Transverse colon (tissue), 4 donors: ENCODE data around the gene ALOX15B. TPM values are rescaled to one million over a fixed set of nuclear protein-coding genes. Genes with fewer than 3 reads are reported as not detected.

Experiments used
- DNase-seq: peaks from one replicate; pipeline ENCODE4 v3.0.0-alpha.2; 2019
- H3K27ac ChIP-seq, 4 donors: fragments of 200-600 bp; sonication (generic); 2 replicates each; pipeline ENCODE4 v1.5.1; 2016 to 2018; ENCODE audit warnings: inconsistent platforms in 4 of 4
- H3K27me3 ChIP-seq: fragments of 200-600 bp; sonication (generic); 2 replicates; pipeline ENCODE4 v1.5.1; 2017; ENCODE audit warnings: inconsistent platforms
- H3K36me3 ChIP-seq, 4 donors: fragments of 200-600 bp; sonication (generic); 2 replicates each; pipeline ENCODE4 v1.5.1; 2017 to 2019; ENCODE audit warnings: inconsistent platforms in 4 of 4
- H3K4me1 ChIP-seq, 4 donors: fragments of 200-600 bp; sonication (generic); 2 replicates each; pipeline ENCODE4 v1.5.1; 2017 to 2020; ENCODE audit warnings: inconsistent platforms in 4 of 4
- H3K4me3 ChIP-seq, 4 donors: fragments of 200-600 bp; sonication (generic); 1 replicate in 1 of 4; 2 replicates in 3 of 4; pipeline versions ENCODE4 v1.5.1 to v1.6.1; 2017 to 2019; ENCODE audit warnings: inconsistent platforms in 4 of 4
- H3K9me3 ChIP-seq, 2 donors: fragments of 200-600 bp; sonication (generic); 2 replicates each; pipeline ENCODE4 v1.5.1; 2017 to 2019; ENCODE audit warnings: inconsistent platforms in 2 of 2
- CTCF ChIP-seq, 5 experiments: fragments of 200-600 bp in 3 of 5; fragments of 450-650 bp in 2 of 5; sonication (generic) in 3 of 5; IDR thresholded peaks; 1 replicate in 2 of 5; 2 replicates in 3 of 5; pipeline ENCODE4 v1.5.1; 2016 to 2017; ENCODE audit warnings: antibody characterized with exemption in 5 of 5, inconsistent platforms in 3 of 5, mild to moderate bottlenecking in 2 of 5, moderate library complexity in 1 of 5
- EP300 ChIP-seq: sonication (generic); formaldehyde crosslinking; IDR thresholded peaks from one replicate; pipeline ENCODE4 v1.6.1; 2017; ENCODE audit warnings: antibody characterized with exemption, low read depth
- POLR2A ChIP-seq: fragments of 450-650 bp; IDR thresholded peaks from one replicate; pipeline ENCODE4 v1.6.1; 2016; ENCODE audit warnings: antibody characterized with exemption, mild to moderate bottlenecking, moderate library complexity
- POLR2AphosphoS5 ChIP-seq, 3 donors: sonication (generic); formaldehyde crosslinking; IDR thresholded peaks; one replicate each; pipeline ENCODE4 v1.6.1; 2016; ENCODE audit warnings: antibody characterized with exemption in 3 of 3
- WGBS, 2 donors: methylation state at CpG; one replicate each; pipeline ENCODE4 v1.1.5; 2018; ENCODE audit warnings: low coverage in 1 of 2; 5-methylcytosine and 5-hydroxymethylcytosine counted together
- in situ Hi-C, 4 donors: fragments of 200-750 bp; cut with MboI; loops; one replicate each; pipeline versions ENCODE4 v1.15.0 to v1.15.1; 2017; ENCODE audit warnings: low sequenced_read_pairs in 3 of 4, low pct_ligation_motif_present in 1 of 4, low pct_unique_long_range_greater_than_20kb in 1 of 4
- intact Hi-C: fragments of 100-400 bp; cut with DNase I; formaldehyde crosslinking; loops from one replicate; pipeline ENCODE4 v1.15.1; 2023; ENCODE audit warnings: low total_unique reads
- total RNA-seq, 4 donors: library from RNA; depleted of rRNA; stranded (reverse); fragments of >200 nt; gene quantifications; one replicate each; pipeline ENCODE4 v1.1.0, GENCODE V29; 2016

ALOX15B gene
- total RNA-seq, 4 donors from 2014 or later: 3.3 to 44.4 (median 5.4) TPM

GRCh38 chr17:8066841-8067775 is 28.2 kb downstream of the ALOX15B start:
- H3K36me3 ChIP-seq: no peaks in the 10 kb centered on the region
- intact Hi-C loops: no loop called here
- H3K27me3 ChIP-seq: peaks cover 39% of the 10 kb centered on the region
- TF ChIP-seq POLR2A (no peak), POLR2AphosphoS5 (IDR thresholded peaks at IDR 0.05) (no peak), CTCF (IDR thresholded peaks at IDR 0.05) (no peak), EP300 (no peak)
- DNase-seq: no peak
- peaks cover 5 to 29% (median 26%) of the 10 kb centered on the region in 4 donors for H3K4me1 ChIP-seq
- no peak overlapping the region for H3K4me3 ChIP-seq
- no peaks in the 10 kb centered on the region for H3K9me3 ChIP-seq
- H3K27ac ChIP-seq: no peak overlapping the region
- in situ Hi-C loops: loop anchor here in 1 of 4 donors (10.0 kb wide), 1 partner anchor 48 kb away; the partner anchor contains the start of gene ALOXE3
- 78% methylated on average over 15 of the region's 15 CpGs; no CpG with 5 or more reads in 1 of the 2 donors for WGBS, 2 donors

DNA sequence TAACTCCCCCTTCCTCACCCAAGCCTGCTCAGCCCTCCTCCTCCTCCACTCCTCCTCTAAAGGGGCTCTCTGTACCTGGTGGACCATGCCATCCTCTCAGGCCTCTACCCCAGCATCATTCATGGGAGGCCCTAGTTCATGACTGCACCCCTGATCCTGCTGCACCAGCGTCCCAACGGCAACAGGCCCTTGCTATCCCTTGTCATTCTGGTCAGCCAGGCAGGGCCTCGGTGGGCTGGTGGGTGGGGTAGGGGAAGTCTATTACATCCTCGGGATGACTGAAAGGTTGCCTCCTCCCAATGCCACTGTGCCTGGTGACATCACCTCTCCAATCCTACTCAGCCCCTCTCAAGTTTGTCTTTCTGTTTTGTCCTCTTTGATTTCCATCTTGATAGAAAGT is 28.9 kb downstream of the ALOX15B start:
- H3K4me1 ChIP-seq: peaks cover 10 to 30% (median 25%) of the 10 kb centered on the region in 4 donors
- DNase-seq: no peak
- H3K4me3 ChIP-seq: no peak overlapping the region
- WGBS, 2 donors: 40 to 51% methylated on average over 2 to 4 of the region's 4 CpGs
- TF ChIP-seq EP300: no peak
- no peak for TF ChIP-seq POLR2A
- TF ChIP-seq CTCF (IDR thresholded peaks at IDR 0.05): no peak
- intact Hi-C loops: no loop called here
- H3K27ac ChIP-seq: peak overlapping the region in 1 of 4 donors; percentile 88
- peaks cover 38% of the 10 kb centered on the region for H3K27me3 ChIP-seq
- in situ Hi-C loops: loop anchor here in 1 of 4 donors (10.0 kb wide), 1 partner anchor 47 kb away; the partner anchor contains the start of gene ALOXE3
- H3K36me3 ChIP-seq: no peaks in the 10 kb centered on the region
- H3K9me3 ChIP-seq: no peaks in the 10 kb centered on the region

GRCh38 chr17:8068736-8069586 is 30.1 kb downstream of the ALOX15B start:
- Histone ChIP-seq H3K27ac (peak overlapping the region; percentile 78 to 88 (median 80)), H3K36me3 (no peaks in the 10 kb centered on the region), H3K9me3 (no peaks in the 10 kb centered on the region), H3K4me1 (peaks cover 14 to 42% (median 34%) of the 10 kb centered on the region in 4 donors), H3K4me3 (no peak overlapping the region), H3K27me3 (peaks cover 39% of the 10 kb centered on the region)
- WGBS, 2 donors: 40 to 56% methylated on average over 3 to 9 of the region's 9 CpGs
- intact Hi-C loops (no loop called here), in situ Hi-C loops (loop anchor here in 1 of 4 donors (10.0 kb wide), 1 partner anchor 46 kb away; the partner anchor contains the start of gene ALOXE3)
- no peak for TF ChIP-seq POLR2AphosphoS5 (IDR thresholded peaks at IDR 0.05)
- TF ChIP-seq POLR2A: no peak
- no peak for TF ChIP-seq EP300
- TF ChIP-seq CTCF (IDR thresholded peaks at IDR 0.05): no peak
- peak; percentile 68 for DNase-seq

DNA sequence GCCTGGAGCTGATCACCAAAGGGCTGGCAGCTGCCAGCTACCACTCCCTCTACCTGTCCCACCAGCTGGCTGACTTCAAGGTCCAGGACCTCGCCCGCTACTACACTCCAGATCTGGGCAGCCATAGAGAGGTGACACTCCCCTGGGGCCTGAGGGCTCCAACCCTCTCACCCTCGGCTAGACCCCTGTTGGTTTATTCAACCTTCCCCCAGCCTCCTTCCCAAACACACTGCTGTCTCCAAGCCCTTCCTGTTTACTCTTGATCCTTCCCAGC is 30.7 kb downstream of the ALOX15B start:
- TF ChIP-seq POLR2AphosphoS5 (IDR thresholded peaks at IDR 0.05) (peak in 1 of 3 donors; percentile 61), POLR2A (no peak), CTCF (IDR thresholded peaks at IDR 0.05) (no peak)

More for the DNA sequence above, 30.7 kb downstream of the ALOX15B start:
- Histone ChIP-seq H3K27me3 (peaks cover 39% of the 10 kb centered on the region), H3K9me3 (no peaks in the 10 kb centered on the region), H3K4me1 (peaks cover 14 to 42% (median 34%) of the 10 kb centered on the region in 4 donors), H3K36me3 (no peaks in the 10 kb centered on the region), H3K27ac (peak overlapping the region; percentile 78 to 88 (median 80)), H3K4me3 (no peak overlapping the region)
- DNase-seq: peak; percentile 73
- 53% methylated on average over 2 of the region's 3 CpGs; no CpG with 5 or more reads in 1 of the 2 donors for WGBS, 2 donors
- intact Hi-C loops (no loop called here), in situ Hi-C loops (loop anchor here in 1 of 4 donors (10.0 kb wide), 1 partner anchor 45 kb away; the partner anchor contains the start of gene ALOXE3)
